GM23338 (cell line): ENCODE results near the gene RAB1B. TPM values are rescaled to one million over a fixed set of nuclear protein-coding genes. Genes with fewer than 3 reads are reported as not detected.

Experiments
- ATAC-seq: fragments of 200-7000 bp; cut with Tn5 transposase; 3 replicates; pipeline ENCODE4 v1.9.1; 2020
- DNase-seq: peaks from one replicate; pipeline ENCODE4 v3.0.0-alpha.2; 2015; ENCODE audit warnings: low spot score
- H2AFZ ChIP-seq: fragments of 200-600 bp; sonication (generic); 2 replicates; pipeline ENCODE4 v1.8.0; 2016; ENCODE audit warnings: antibody characterized with exemption, mild to moderate bottlenecking, moderate library complexity
- H3F3A ChIP-seq: fragments of 200-600 bp; sonication (generic); replicated peaks from 2 replicates; pipeline ENCODE4 v1.8.0; 2017; ENCODE audit warnings: antibody characterized with exemption, mixed run types, low read depth
- H3K27ac ChIP-seq: fragments of 200-600 bp; sonication (generic); 2 replicates; pipeline ENCODE4 v1.6.1; 2016; ENCODE audit warnings: low read depth
- H3K27me3 ChIP-seq: fragments of 200-600 bp; sonication (generic); 2 replicates; pipeline ENCODE4 v1.8.0; 2016; ENCODE audit warnings: mild to moderate bottlenecking, mixed run types, moderate library complexity; ENCODE audit not compliant: insufficient read depth
- H3K36me3 ChIP-seq: fragments of 200-600 bp; sonication (generic); 2 replicates; pipeline ENCODE4 v1.8.0; 2016; ENCODE audit warnings: mild to moderate bottlenecking; ENCODE audit not compliant: insufficient read depth
- H3K4me1 ChIP-seq: fragments of 200-600 bp; sonication (generic); 2 replicates; pipeline ENCODE4 v1.8.0; 2016; ENCODE audit warnings: mild to moderate bottlenecking, moderate library complexity; ENCODE audit not compliant: insufficient read depth
- H3K4me2 ChIP-seq: fragments of 200-600 bp; sonication (generic); 2 replicates; pipeline ENCODE4 v1.7.1; 2017; ENCODE audit warnings: mixed run types
- H3K4me3 ChIP-seq: fragments of 200-600 bp; sonication (generic); 2 replicates; pipeline ENCODE4 v1.6.1; 2016; ENCODE audit warnings: mixed run types
- H3K79me2 ChIP-seq: fragments of 200-600 bp; sonication (generic); replicated peaks from 2 replicates; pipeline ENCODE4 v1.8.0; 2017; ENCODE audit warnings: mild to moderate bottlenecking; ENCODE audit not compliant: insufficient read depth
- H3K9me2 ChIP-seq: fragments of 200-600 bp; sonication (generic); 2 replicates; pipeline ENCODE4 v1.8.0; 2017; ENCODE audit not compliant: insufficient read depth
- H4K20me1 ChIP-seq: fragments of 200-600 bp; sonication (generic); replicated peaks from 2 replicates; pipeline ENCODE4 v1.8.0; 2017; ENCODE audit warnings: mild to moderate bottlenecking; ENCODE audit not compliant: insufficient read depth
- H3K27ac Mint-ChIP-seq: 2 replicates; pipeline ENCODE4 v1.8.0; 2020; ENCODE audit warnings: inconsistent platforms, mild to moderate bottlenecking, moderate library complexity, mixed read lengths
- H3K27me3 Mint-ChIP-seq: 3 replicates; pipeline ENCODE4 v1.8.0; 2022; ENCODE audit warnings: low read depth, mild to moderate bottlenecking, moderate library complexity, mixed read lengths, inconsistent platforms; ENCODE audit not compliant: insufficient read depth, poor library complexity
- H3K36me3 Mint-ChIP-seq: 3 replicates; pipeline ENCODE4 v1.8.0; 2021; ENCODE audit warnings: low read depth, mild to moderate bottlenecking, inconsistent platforms, moderate library complexity, mixed read lengths
- H3K4me1 Mint-ChIP-seq: 3 replicates; pipeline ENCODE4 v1.8.0; 2020; ENCODE audit warnings: mild to moderate bottlenecking, inconsistent platforms, mixed read lengths
- H3K4me3 Mint-ChIP-seq: 3 replicates; pipeline ENCODE4 v1.8.0; 2021; ENCODE audit warnings: moderate library complexity, mild to moderate bottlenecking, inconsistent platforms, mixed read lengths
- H3K9me3 Mint-ChIP-seq: 3 replicates; pipeline ENCODE4 v1.8.0; 2020; ENCODE audit warnings: moderate library complexity, mild to moderate bottlenecking, inconsistent platforms, mixed read lengths
- CREB1 ChIP-seq: fragments of 250-450 bp; sonication (Bioruptor Pico); IDR thresholded peaks from 2 replicates; pipeline ENCODE4 v1.5.0; 2020; ENCODE audit warnings: low read depth, mild to moderate bottlenecking, moderate library complexity
- CTCF ChIP-seq, 2 experiments: fragments of 200-600 bp in 1 of 2; sonication (generic) in 1 of 2; conservative IDR thresholded peaks; 2 replicates each; pipeline versions ENCODE4 v1.5.1 to v1.6.1; 2016 to 2017; ENCODE audit warnings: antibody characterized with exemption in 2 of 2, low read depth in 2 of 2, mild to moderate bottlenecking in 2 of 2, moderate library complexity in 1 of 2
- EZH2 ChIP-seq: fragments of 200-600 bp; sonication (generic); IDR thresholded peaks from one replicate; pipeline ENCODE4 v1.8.0; 2017; ENCODE audit warnings: antibody characterized with exemption, mild to moderate bottlenecking, low read depth; ENCODE audit not compliant: unreplicated experiment
- EZH2phosphoT487 ChIP-seq: fragments of 200-600 bp; sonication (generic); IDR thresholded peaks from one replicate; pipeline ENCODE4 v1.8.1; 2018; ENCODE audit warnings: antibody characterized with exemption; ENCODE audit not compliant: unreplicated experiment
- JUNB ChIP-seq: IDR thresholded peaks from one replicate; pipeline ENCODE4 v1.6.1; 2016; ENCODE audit warnings: antibody characterized with exemption; ENCODE audit not compliant: unreplicated experiment
- NANOG ChIP-seq: IDR thresholded peaks from 2 replicates; pipeline ENCODE4 v1.6.1; 2016; ENCODE audit warnings: antibody characterized with exemption, borderline replicate concordance
- POLR2AphosphoS5 ChIP-seq: IDR thresholded peaks from 2 replicates; pipeline ENCODE4 v1.6.1; 2016; ENCODE audit warnings: antibody characterized with exemption, low read depth
- REST ChIP-seq: IDR thresholded peaks from one replicate; pipeline ENCODE4 v1.6.1; 2018; ENCODE audit warnings: antibody characterized with exemption; ENCODE audit not compliant: unreplicated experiment
- STAT1 ChIP-seq: IDR thresholded peaks from one replicate; pipeline ENCODE4 v1.6.1; 2016; ENCODE audit warnings: antibody characterized with exemption; ENCODE audit not compliant: unreplicated experiment
- ZNF331 ChIP-seq: fragments of 250-450 bp; sonication (Bioruptor Pico); IDR thresholded peaks from 2 replicates; pipeline ENCODE4 v1.5.0; 2020; ENCODE audit warnings: low read depth, mild to moderate bottlenecking, moderate library complexity
- polyA plus RNA-seq: library from polyadenylated mRNA; unstranded; fragments of >200 nt; fragmentation: Nextera tagmentation; extraction: Ambion mirVana; gene quantifications from 2 replicates; pipeline ENCODE4 v1.2.1, GENCODE V29; 2016
- total RNA-seq: library from RNA; depleted of rRNA; stranded (reverse); fragments of >200 nt; shearing (Covaris generic); gene quantifications from 2 replicates; pipeline ENCODE4 v1.2.3, GENCODE V29; 2014
- TF ChIP-seq, protein P1 (sequence below): IDR thresholded peaks from 2 replicates; pipeline ENCODE4 v1.6.1; 2016; ENCODE audit warnings: antibody characterized with exemption
- TF ChIP-seq, protein P2 (sequence below): fragments of 250-450 bp; sonication (Bioruptor Pico); IDR thresholded peaks from 2 replicates; pipeline ENCODE4 v1.5.0; 2020; ENCODE audit warnings: mild to moderate bottlenecking, moderate library complexity

Gene RAB1B
- total and polyA plus RNA-seq, 2 experiments from 2014 or later, result 30.5 to 92.7 TPM

DNA sequence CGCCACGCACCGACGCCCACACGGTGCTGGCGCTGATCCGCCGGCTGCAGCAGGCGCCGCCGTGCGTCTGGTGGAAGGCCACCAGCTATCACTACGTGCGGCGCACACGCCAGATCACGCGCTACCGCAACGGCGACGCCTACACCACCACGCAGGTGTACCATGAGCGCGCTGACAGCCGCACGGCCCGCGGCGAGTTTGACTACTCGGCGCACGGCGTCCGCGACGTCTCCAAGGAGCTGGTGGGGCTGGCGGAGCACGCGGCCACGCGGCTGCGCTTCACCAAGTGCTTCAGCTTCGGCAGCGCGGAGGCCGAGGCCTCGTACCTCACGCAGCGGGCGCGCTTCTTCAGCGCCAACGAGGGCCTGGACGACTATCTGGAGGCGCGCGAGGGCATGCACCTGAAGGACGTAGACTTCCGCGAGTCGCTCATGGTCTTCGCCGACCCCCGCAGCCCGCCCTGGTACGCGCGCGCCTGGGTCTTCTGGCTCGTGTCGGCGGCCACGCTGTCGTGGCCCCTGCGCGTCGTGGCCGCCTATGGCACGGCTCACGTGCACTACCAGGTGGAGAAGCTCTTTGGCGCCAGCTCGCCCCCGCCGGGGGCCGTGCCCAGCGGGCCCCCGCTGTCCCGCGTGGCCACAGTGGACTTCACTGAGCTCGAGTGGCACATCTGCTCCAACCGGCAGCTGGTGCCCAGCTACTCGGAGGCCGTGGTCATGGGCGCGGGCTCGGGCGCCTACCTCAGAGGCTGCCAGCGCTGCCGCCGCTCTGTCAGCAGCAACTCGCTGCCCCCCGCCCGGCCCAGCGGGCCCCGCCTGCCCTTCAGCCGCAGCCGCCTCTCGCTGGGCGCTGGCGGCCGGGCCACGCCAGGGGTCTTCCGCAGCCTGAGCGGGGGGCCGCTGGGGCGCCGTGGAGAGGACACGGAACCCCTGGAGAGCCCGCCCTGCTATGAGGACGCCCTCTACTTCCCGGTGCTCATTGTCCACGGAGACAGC lies 26.5 kb downstream of the RAB1B start:
- H3K4me1 Mint-ChIP-seq, result peaks cover 27% of the 10 kb centered on the region

More for the DNA sequence above, 26.5 kb downstream of the RAB1B start:
- DNase-seq (no peak), ATAC-seq (no peak)
- no peak overlapping the region for H3K27ac ChIP-seq
- Mint-ChIP-seq H3K9me3 (no peaks in the 10 kb centered on the region), H3K36me3 (no peaks in the 10 kb centered on the region; the same call in 2 of the 3 replicates), H3K4me3 (no peak overlapping the region), H3K27ac (no peak overlapping the region), H3K27me3 (peaks cover 24% of the 10 kb centered on the region)
- H3K36me3 ChIP-seq, result no peaks in the 10 kb centered on the region
- no peaks in the 10 kb centered on the region for H3K79me2 ChIP-seq
- H2AFZ ChIP-seq, result no peak overlapping the region
- TF ChIP-seq EZH2 (no peak), NANOG (no peak), JUNB (no peak), REST (no peak), STAT1 (no peak), CTCF (conservative IDR thresholded peaks at IDR 0.05; ENCODE audit: low read depth in 2 of 2) (no peak), POLR2AphosphoS5 (no peak), CREB1 (CRISPR knock-in tag) (no peak), EZH2phosphoT487 (no peak), ZNF331 (CRISPR knock-in tag) (no peak)
- TF ChIP-seq, protein P1, sequence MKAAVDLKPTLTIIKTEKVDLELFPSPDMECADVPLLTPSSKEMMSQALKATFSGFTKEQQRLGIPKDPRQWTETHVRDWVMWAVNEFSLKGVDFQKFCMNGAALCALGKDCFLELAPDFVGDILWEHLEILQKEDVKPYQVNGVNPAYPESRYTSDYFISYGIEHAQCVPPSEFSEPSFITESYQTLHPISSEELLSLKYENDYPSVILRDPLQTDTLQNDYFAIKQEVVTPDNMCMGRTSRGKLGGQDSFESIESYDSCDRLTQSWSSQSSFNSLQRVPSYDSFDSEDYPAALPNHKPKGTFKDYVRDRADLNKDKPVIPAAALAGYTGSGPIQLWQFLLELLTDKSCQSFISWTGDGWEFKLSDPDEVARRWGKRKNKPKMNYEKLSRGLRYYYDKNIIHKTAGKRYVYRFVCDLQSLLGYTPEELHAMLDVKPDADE, result no peak
- TF ChIP-seq, protein P2, sequence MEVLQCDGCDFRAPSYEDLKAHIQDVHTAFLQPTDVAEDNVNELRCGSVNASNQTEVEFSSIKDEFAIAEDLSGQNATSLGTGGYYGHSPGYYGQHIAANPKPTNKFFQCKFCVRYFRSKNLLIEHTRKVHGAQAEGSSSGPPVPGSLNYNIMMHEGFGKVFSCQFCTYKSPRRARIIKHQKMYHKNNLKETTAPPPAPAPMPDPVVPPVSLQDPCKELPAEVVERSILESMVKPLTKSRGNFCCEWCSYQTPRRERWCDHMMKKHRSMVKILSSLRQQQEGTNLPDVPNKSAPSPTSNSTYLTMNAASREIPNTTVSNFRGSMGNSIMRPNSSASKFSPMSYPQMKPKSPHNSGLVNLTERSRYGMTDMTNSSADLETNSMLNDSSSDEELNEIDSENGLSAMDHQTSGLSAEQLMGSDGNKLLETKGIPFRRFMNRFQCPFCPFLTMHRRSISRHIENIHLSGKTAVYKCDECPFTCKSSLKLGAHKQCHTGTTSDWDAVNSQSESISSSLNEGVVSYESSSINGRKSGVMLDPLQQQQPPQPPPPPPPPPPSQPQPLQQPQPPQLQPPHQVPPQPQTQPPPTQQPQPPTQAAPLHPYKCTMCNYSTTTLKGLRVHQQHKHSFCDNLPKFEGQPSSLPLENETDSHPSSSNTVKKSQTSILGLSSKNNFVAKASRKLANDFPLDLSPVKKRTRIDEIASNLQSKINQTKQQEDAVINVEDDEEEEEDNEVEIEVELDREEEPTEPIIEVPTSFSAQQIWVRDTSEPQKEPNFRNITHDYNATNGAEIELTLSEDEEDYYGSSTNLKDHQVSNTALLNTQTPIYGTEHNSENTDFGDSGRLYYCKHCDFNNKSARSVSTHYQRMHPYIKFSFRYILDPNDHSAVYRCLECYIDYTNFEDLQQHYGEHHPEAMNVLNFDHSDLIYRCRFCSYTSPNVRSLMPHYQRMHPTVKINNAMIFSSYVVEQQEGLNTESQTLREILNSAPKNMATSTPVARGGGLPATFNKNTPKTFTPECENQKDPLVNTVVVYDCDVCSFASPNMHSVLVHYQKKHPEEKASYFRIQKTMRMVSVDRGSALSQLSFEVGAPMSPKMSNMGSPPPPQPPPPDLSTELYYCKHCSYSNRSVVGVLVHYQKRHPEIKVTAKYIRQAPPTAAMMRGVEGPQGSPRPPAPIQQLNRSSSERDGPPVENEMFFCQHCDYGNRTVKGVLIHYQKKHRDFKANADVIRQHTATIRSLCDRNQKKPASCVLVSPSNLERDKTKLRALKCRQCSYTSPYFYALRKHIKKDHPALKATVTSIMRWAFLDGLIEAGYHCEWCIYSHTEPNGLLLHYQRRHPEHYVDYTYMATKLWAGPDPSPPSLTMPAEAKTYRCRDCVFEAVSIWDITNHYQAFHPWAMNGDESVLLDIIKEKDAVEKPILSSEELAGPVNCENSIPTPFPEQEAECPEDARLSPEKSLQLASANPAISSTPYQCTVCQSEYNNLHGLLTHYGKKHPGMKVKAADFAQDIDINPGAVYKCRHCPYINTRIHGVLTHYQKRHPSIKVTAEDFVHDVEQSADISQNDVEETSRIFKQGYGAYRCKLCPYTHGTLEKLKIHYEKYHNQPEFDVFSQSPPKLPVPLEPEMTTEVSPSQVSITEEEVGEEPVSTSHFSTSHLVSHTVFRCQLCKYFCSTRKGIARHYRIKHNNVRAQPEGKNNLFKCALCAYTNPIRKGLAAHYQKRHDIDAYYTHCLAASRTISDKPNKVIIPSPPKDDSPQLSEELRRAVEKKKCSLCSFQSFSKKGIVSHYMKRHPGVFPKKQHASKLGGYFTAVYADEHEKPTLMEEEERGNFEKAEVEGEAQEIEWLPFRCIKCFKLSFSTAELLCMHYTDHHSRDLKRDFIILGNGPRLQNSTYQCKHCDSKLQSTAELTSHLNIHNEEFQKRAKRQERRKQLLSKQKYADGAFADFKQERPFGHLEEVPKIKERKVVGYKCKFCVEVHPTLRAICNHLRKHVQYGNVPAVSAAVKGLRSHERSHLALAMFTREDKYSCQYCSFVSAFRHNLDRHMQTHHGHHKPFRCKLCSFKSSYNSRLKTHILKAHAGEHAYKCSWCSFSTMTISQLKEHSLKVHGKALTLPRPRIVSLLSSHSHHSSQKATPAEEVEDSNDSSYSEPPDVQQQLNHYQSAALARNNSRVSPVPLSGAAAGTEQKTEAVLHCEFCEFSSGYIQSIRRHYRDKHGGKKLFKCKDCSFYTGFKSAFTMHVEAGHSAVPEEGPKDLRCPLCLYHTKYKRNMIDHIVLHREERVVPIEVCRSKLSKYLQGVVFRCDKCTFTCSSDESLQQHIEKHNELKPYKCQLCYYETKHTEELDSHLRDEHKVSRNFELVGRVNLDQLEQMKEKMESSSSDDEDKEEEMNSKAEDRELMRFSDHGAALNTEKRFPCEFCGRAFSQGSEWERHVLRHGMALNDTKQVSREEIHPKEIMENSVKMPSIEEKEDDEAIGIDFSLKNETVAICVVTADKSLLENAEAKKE, result no peak
- peaks cover 13% of the 10 kb centered on the region for H3K4me1 ChIP-seq
- H4K20me1 ChIP-seq, result no peaks in the 10 kb centered on the region
- peaks cover 30% of the 10 kb centered on the region for H3K27me3 ChIP-seq
- no peaks in the 10 kb centered on the region for H3K9me2 ChIP-seq
- H3K4me3 ChIP-seq, result no peak overlapping the region
- H3F3A ChIP-seq, result peaks cover 15% of the 10 kb centered on the region; the same call in 1 of the 2 replicates
- H3K4me2 ChIP-seq, result no peak overlapping the region
